NT2/D1 (cell line): Measurements from ENCODE around the gene NCS1.

Experiments used
- SUZ12 ChIP-seq: IDR thresholded peaks from 2 replicates; pipeline ENCODE4 v1.6.1; 2011; ENCODE audit not compliant: insufficient read length, insufficient read depth; ENCODE audit errors: extremely low read depth
- YY1 ChIP-seq: IDR thresholded peaks from 2 replicates; pipeline ENCODE4 v1.6.1; 2011; ENCODE audit not compliant: insufficient read length, insufficient read depth
- ZNF274 ChIP-seq: IDR thresholded peaks from 2 replicates; pipeline ENCODE4 v1.6.1; 2011; ENCODE audit warnings: mild to moderate bottlenecking, low read depth, low read length

GRCh38 chr9:130227833-130228232 is 55.6 kb downstream of the NCS1 start:
- TF ChIP-seq YY1 (no peak), SUZ12 (no peak), ZNF274 (no peak)
